H1 (cell line): ENCODE measurements around the gene SHC3. TPM values are rescaled to one million over a fixed set of nuclear protein-coding genes. Genes with fewer than 3 reads are reported as not detected.

Experiments
- CTCF ChIA-PET: fragments of 300-600 bp; sonication (Branson Sonifier 250); formaldehyde crosslinking; loops from one replicate; lab custom pipeline; 2021; ENCODE audit not compliant: partially characterized antibody; lab: Charles Lee
- POLR2A ChIA-PET: fragments of 300-600 bp; sonication (Branson Sonifier 250); formaldehyde crosslinking; loops from one replicate; lab custom pipeline; 2021; ENCODE audit warnings: inconsistent platforms; ENCODE audit not compliant: partially characterized antibody; lab: Charles Lee
- DNase-seq, 2 experiments: peaks; one replicate each; pipeline versions ENCODE4 v3.0.0 to v3.0.0-alpha.2; 2010 to 2022; ENCODE audit warnings: low spot score in 2 of 2, low read depth in 1 of 2, mixed read lengths in 1 of 2
- FAIRE-seq: peaks from 2 replicates; lab custom pipeline; 2011; peaks lifted over from hg19 to GRCh38; lab: Jason Lieb, UNC
- H2AFZ ChIP-seq: 2 replicates; pipeline ENCODE4 v1.8.1; 2012; ENCODE audit warnings: low read length, inconsistent platforms
- H2AK5ac ChIP-seq: 2 replicates; pipeline ENCODE4 v1.6.1; 2013; ENCODE audit warnings: low read depth, low read length
- H2BK120ac ChIP-seq: replicated peaks from 2 replicates; pipeline ENCODE3; 2013; ENCODE audit warnings: low read depth, low read length, inconsistent platforms
- H2BK12ac ChIP-seq: 2 replicates; pipeline ENCODE4 v1.6.1; 2013; ENCODE audit warnings: low read depth, low read length
- H2BK15ac ChIP-seq: 2 replicates; pipeline ENCODE4 v1.6.1; 2013; ENCODE audit warnings: low read length
- H2BK20ac ChIP-seq: 2 replicates; pipeline ENCODE4 v1.6.1; 2013; ENCODE audit warnings: low read length
- H2BK5ac ChIP-seq: 2 replicates; pipeline ENCODE4 v1.6.1; 2013; ENCODE audit warnings: low read depth, low read length
- H3K14ac ChIP-seq: 2 replicates; pipeline ENCODE4 v1.6.1; 2013; ENCODE audit warnings: inconsistent platforms; ENCODE audit not compliant: insufficient read length
- H3K18ac ChIP-seq: 2 replicates; pipeline ENCODE4 v1.6.1; 2013; ENCODE audit warnings: low read length; ENCODE audit errors: extremely low read depth
- H3K23ac ChIP-seq: 2 replicates; pipeline ENCODE4 v1.6.1; 2013; ENCODE audit warnings: inconsistent platforms; ENCODE audit not compliant: insufficient read length
- H3K23me2 ChIP-seq: 2 replicates; pipeline ENCODE4 v1.6.1; 2013; ENCODE audit warnings: low read depth, low read length
- H3K27ac ChIP-seq: 2 replicates; pipeline ENCODE4 v1.6.1; 2011; ENCODE audit warnings: low read depth, low read length, inconsistent platforms
- H3K27me3 ChIP-seq, 4 experiments: replicated peaks in 1 of 4; 1 replicate in 1 of 4; 2 replicates in 3 of 4; pipeline versions ENCODE4 v1.6.1 to v1.8.1; 2011 to 2013; ENCODE audit warnings: low read length in 3 of 4, mild to moderate bottlenecking in 3 of 4, inconsistent platforms in 2 of 4, mixed read lengths in 2 of 4, moderate library complexity in 1 of 4; ENCODE audit not compliant: control insufficient read depth in 3 of 4, insufficient read depth in 3 of 4; ENCODE audit errors: extremely low read depth in 1 of 4
- H3K36me3 ChIP-seq, 4 experiments: 2 replicates each; pipeline versions ENCODE4 v1.6.1 to v1.8.1; 2011 to 2013; ENCODE audit warnings: mild to moderate bottlenecking in 4 of 4, low read length in 3 of 4, moderate library complexity in 2 of 4, control low read depth in 1 of 4, inconsistent platforms in 1 of 4; ENCODE audit not compliant: insufficient read depth in 4 of 4, control insufficient read depth in 2 of 4
- H3K4ac ChIP-seq: replicated peaks from 2 replicates; pipeline ENCODE3; 2013; ENCODE audit warnings: low read length, low read depth, mixed read lengths, inconsistent platforms; ENCODE audit not compliant: insufficient read length
- H3K4me1 ChIP-seq, 4 experiments: replicated peaks in 1 of 4; 1 replicate in 1 of 4; 2 replicates in 3 of 4; pipeline versions ENCODE4 v1.6.1 to v1.8.1; 2011 to 2013; ENCODE audit warnings: low read length in 3 of 4, inconsistent platforms in 2 of 4, mixed read lengths in 1 of 4; ENCODE audit not compliant: insufficient read depth in 4 of 4, control insufficient read depth in 3 of 4
- H3K4me2 ChIP-seq, 2 experiments: 2 replicates each; pipeline versions ENCODE4 v1.6.1 to v1.8.1; 2011 to 2013; ENCODE audit warnings: low read depth in 2 of 2, low read length in 2 of 2, control low read depth in 1 of 2, inconsistent platforms in 1 of 2, mild to moderate bottlenecking in 1 of 2; ENCODE audit not compliant: insufficient read depth in 1 of 2
- H3K4me3 ChIP-seq, 4 experiments: fragments of 200-600, 300-600 bp in 1 of 4; sonication (generic), shearing (Covaris generic), sonication (Bioruptor Twin) in 1 of 4; 2 replicates each; pipeline versions ENCODE4 v1.5.1 to v1.8.1; 2011 to 2016; ENCODE audit warnings: low read length in 4 of 4, low read depth in 3 of 4, control low read depth in 2 of 4, inconsistent platforms in 2 of 4, mild to moderate bottlenecking in 2 of 4, mixed read lengths in 1 of 4, moderate library complexity in 1 of 4; ENCODE audit not compliant: insufficient read depth in 2 of 4; ENCODE audit errors: extremely low read depth in 1 of 4
- H3K56ac ChIP-seq: replicated peaks from 2 replicates; pipeline ENCODE3; 2013; ENCODE audit warnings: low read depth, mild to moderate bottlenecking, mixed read lengths, low read length, inconsistent platforms; ENCODE audit not compliant: insufficient read length
- H3K79me1 ChIP-seq: 2 replicates; pipeline ENCODE4 v1.6.1; 2013; ENCODE audit warnings: low read depth, low read length, control low read depth
- H3K79me2 ChIP-seq, 2 experiments: 2 replicates each; pipeline versions ENCODE4 v1.6.1 to v1.8.1; 2012 to 2013; ENCODE audit warnings: low read length in 2 of 2, mild to moderate bottlenecking in 2 of 2, inconsistent platforms in 1 of 2; ENCODE audit not compliant: insufficient read depth in 2 of 2, control insufficient read depth in 1 of 2
- H3K9ac ChIP-seq, 4 experiments: replicated peaks in 1 of 4; 1 replicate in 1 of 4; 2 replicates in 3 of 4; pipeline versions ENCODE4 v1.6.1 to v1.8.1; 2011 to 2013; ENCODE audit warnings: low read depth in 3 of 4, low read length in 3 of 4, control low read depth in 2 of 4, mild to moderate bottlenecking in 2 of 4, moderate library complexity in 2 of 4, inconsistent platforms in 1 of 4; ENCODE audit errors: extremely low read depth in 1 of 4
- H3K9me3 ChIP-seq, 2 experiments: 2 replicates each; pipeline versions ENCODE4 v1.6.1 to v1.8.1; 2012 to 2013; ENCODE audit warnings: mild to moderate bottlenecking in 2 of 2, moderate library complexity in 2 of 2, control low read depth in 1 of 2, inconsistent platforms in 1 of 2, low read depth in 1 of 2, low read length in 1 of 2, mixed read lengths in 1 of 2; ENCODE audit not compliant: insufficient read depth in 2 of 2
- H4K20me1 ChIP-seq, 2 experiments: replicated peaks in 1 of 2; 2 replicates each; pipeline versions ENCODE3 to v1.8.1; 2011 to 2013; ENCODE audit warnings: inconsistent platforms in 2 of 2, low read length in 2 of 2, mild to moderate bottlenecking in 1 of 2; ENCODE audit not compliant: insufficient read depth in 2 of 2, control insufficient read depth in 1 of 2
- H4K5ac ChIP-seq: 2 replicates; pipeline ENCODE4 v1.6.1; 2013; ENCODE audit warnings: low read length, low read depth, mixed read lengths, inconsistent platforms; ENCODE audit not compliant: insufficient read length
- H4K8ac ChIP-seq: 2 replicates; pipeline ENCODE4 v1.8.0; 2013; ENCODE audit warnings: mild to moderate bottlenecking, moderate library complexity, low read length, inconsistent platforms; ENCODE audit not compliant: insufficient read depth; ENCODE audit errors: extremely low read depth
- H4K91ac ChIP-seq: replicated peaks from 2 replicates; pipeline ENCODE3; 2013; ENCODE audit warnings: low read length, mixed read lengths, inconsistent platforms; ENCODE audit not compliant: insufficient read length
- HDAC2 ChIP-seq, 2 experiments: fragments of 300-600 bp in 1 of 2; sonication (generic) in 1 of 2; IDR thresholded peaks; 2 replicates each; pipeline ENCODE4 v1.6.1; 2011 to 2012; ENCODE audit warnings: low read depth in 2 of 2, low read length in 2 of 2, mild to moderate bottlenecking in 2 of 2, moderate library complexity in 2 of 2, borderline replicate concordance in 1 of 2, inconsistent platforms in 1 of 2
- POLR2AphosphoS5 ChIP-seq: IDR thresholded peaks from 2 replicates; pipeline ENCODE4 v1.6.1; 2011; ENCODE audit warnings: low read depth, low read length
- RNF2 ChIP-seq: fragments of 200-900, 300-1000 bp; sonication (generic); IDR thresholded peaks from 2 replicates; pipeline ENCODE4 v1.7.1; 2016; ENCODE audit warnings: borderline replicate concordance, low read depth, mild to moderate bottlenecking, antibody characterized with exemption, low read length; ENCODE audit not compliant: poor library complexity, severe bottlenecking; ENCODE audit errors: missing control alignments
- WGBS, 2 experiments: shearing (Covaris generic) in 1 of 2; methylation state at CpG; one replicate each; pipeline versions ENCODE4 v1.1.6 to v1.1.7; 2013 to 2015; ENCODE audit warnings: low lambda C conversion rate in 2 of 2, mixed read lengths in 2 of 2, inconsistent platforms in 1 of 2, low coverage in 1 of 2, missing lambda C conversion rate in 1 of 2; ENCODE audit not compliant: insufficient replicate concordance in 2 of 2, insufficient coverage in 1 of 2, insufficient read length in 1 of 2; ENCODE audit errors: extremely low coverage in 1 of 2, missing lambda C conversion rate in 1 of 2; 5-methylcytosine and 5-hydroxymethylcytosine counted together
- polyA plus RNA-seq, 7 experiments: library from polyadenylated mRNA; depleted of rRNA in 3 of 7; stranded (reverse) in 5 of 7; unstranded in 2 of 7; fragments of >200 nt in 5 of 7; fragments of 200-250 nt in 2 of 7; gene quantifications; 1 replicate in 5 of 7; 2 replicates in 1 of 7; 4 replicates in 1 of 7; pipeline versions ENCODE4 v1.2.1 to v1.2.3, GENCODE V29; 2011 to 2013; ENCODE audit warnings: missing spikeins in 2 of 7, mixed read lengths in 2 of 7
- total RNA-seq: library from RNA; stranded (reverse); fragmentation: NEBNext Ultra II Directional; extraction: Animal tissue kit (Norgen Biotek cat#: 25700); gene quantifications from 2 replicates; pipeline ENCODE4 v1.2.1, GENCODE V29; 2021

The SHC3 gene
- total and polyA plus RNA-seq, 2 of the 8 experiments (the other 6 are each of a cell fraction or from before 2014, with no cell fraction given), result 1.4 to 7.1 TPM

DNA sequence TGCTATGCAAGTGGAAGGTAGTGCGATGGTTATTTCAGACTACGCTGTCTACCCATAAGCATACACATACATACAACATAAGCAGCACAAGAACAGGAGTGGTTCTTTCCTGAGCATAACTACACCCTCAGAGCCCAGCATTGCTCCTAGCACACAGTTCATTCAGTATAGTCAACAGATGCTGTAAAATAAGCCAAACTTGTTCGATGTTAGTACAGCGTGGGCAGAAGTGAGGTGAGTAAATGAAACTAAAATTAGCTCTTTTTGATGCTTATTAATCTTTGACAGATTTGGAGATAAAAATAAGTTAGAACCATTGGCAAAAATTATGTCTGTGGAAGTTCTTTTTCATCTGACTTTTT is 139.5 kb downstream of the SHC3 start:
- Histone ChIP-seq H4K8ac (no peak overlapping the region), H3K4ac (no peak overlapping the region), H3K27me3 (no peaks in the 10 kb centered on the region), H3K9ac (no peak overlapping the region), H3K79me1 (no peaks in the 10 kb centered on the region), H3K9me3 (no peaks in the 10 kb centered on the region), H2BK15ac (no peak overlapping the region), H2BK20ac (no peak overlapping the region), H3K23ac (no peak overlapping the region), H2AK5ac (no peak overlapping the region), H3K4me1 (no peaks in the 10 kb centered on the region), H2AFZ (no peak overlapping the region), H4K91ac (no peak overlapping the region), H3K23me2 (peaks cover 7% of the 10 kb centered on the region; the same call in 1 of the 2 replicates), H3K18ac (no peak overlapping the region), H2BK5ac (no peak overlapping the region), H3K27ac (no peak overlapping the region), H4K5ac (no peak overlapping the region), H2BK12ac (no peak overlapping the region), H3K4me3 (no peak overlapping the region), H4K20me1 (peaks cover 0 to 8% of the 10 kb centered on the region in 2 experiments), H3K79me2 (no peaks in the 10 kb centered on the region), H3K56ac (no peak overlapping the region), H3K36me3 (no peaks in the 10 kb centered on the region; a peak in 1 of 8 replicates), H3K14ac (no peak overlapping the region), H3K4me2 (no peak overlapping the region), H2BK120ac (no peak overlapping the region)
- POLR2A ChIA-PET, result interaction anchor here (0.7 kb wide), 1 partner anchor 13 kb away, joined by 3 read pairs; no protein-coding TSS in a partner anchor
- no peak for TF ChIP-seq RNF2
- TF ChIP-seq POLR2AphosphoS5, result no peak
- TF ChIP-seq HDAC2 (IDR thresholded peaks at IDR 0.05; ENCODE audit: borderline replicate concordance in 1 of 2, low read depth in 2 of 2, low read length in 2 of 2), result no peak
- DNase-seq, result no peak
- WGBS, 2 experiments, result 91% methylated on average over 4 of the region's 4 CpGs; no CpG with 5 or more reads in 1 of the 2 experiments
- CTCF ChIA-PET, result no interaction called here
- FAIRE-seq, result no peak
